Fibroblast of pulmonary artery (primary cell): ENCODE data around the gene LSM7.
"Not testable (repeated sequence)": the region's sequence is repeated elsewhere in the genome, so short reads cannot be mapped to it uniquely, and the experiment has no call there.

ENCODE experiments used
- DNase-seq: peaks from one replicate; pipeline ENCODE4 v3.0.0-alpha.2; 2010; ENCODE audit warnings: low read depth
- H3K4me3 ChIP-seq: replicated peaks from 2 replicates; pipeline ENCODE4 v1.5.1; 2011; ENCODE audit warnings: low read depth, mild to moderate bottlenecking, control low read depth, low read length, moderate library complexity
- CTCF ChIP-seq: IDR thresholded peaks from 2 replicates; pipeline ENCODE4 v1.5.1; 2011; ENCODE audit warnings: mild to moderate bottlenecking, control low read depth, low read length, inconsistent platforms; ENCODE audit errors: missing control alignments

LSM7 gene

DNA sequence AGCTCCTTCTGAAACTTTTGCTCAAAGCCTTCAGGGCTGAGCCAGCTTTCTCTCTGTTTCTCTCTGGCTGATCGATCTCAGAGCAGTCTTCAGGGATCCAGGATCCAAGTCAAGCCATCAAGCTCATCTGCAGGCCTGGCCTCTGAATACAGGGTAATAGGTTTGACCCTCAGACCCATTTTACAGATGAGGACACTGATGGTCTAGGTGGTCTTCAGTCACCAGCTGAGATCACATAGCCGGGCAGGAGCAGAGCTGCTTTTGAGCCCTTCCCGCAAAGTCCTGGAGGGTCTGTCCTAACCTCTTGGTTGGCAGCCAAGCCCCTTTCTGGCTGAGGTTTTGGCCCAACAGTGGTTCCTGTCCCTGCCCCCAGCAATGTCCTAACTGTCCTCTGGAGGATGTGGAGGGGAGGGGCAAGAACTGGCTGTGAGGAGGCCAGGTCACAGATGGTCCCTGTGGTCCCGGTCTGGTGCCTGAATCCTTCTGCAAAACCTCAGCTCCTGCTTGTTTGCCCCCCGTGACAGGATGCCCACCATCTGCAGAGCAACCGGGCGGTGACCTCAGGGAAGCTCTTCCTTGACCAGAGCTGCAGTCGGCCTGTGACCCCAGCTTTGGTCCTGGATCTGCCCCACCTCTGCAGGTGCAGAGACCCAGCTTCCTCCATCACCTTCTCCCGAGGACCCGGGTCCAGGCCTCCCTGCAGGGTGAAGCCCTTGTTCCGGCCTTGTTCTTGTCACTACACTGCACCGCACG is 40.6 kb downstream of the LSM7 start:
- no peak for DNase-seq
- no peak for TF ChIP-seq CTCF
- no peak overlapping the region for H3K4me3 ChIP-seq

GRCh38 chr19:2286402-2287140 is 41.8 kb downstream of the LSM7 start:
- DNase-seq = no peak
- no peak overlapping the region for H3K4me3 ChIP-seq
- TF ChIP-seq CTCF = no peak

GRCh38 chr19:2283835-2284507 is 44.4 kb downstream of the LSM7 start:
- no peak for DNase-seq
- H3K4me3 ChIP-seq = no peak overlapping the region
- no peak for TF ChIP-seq CTCF

DNA sequence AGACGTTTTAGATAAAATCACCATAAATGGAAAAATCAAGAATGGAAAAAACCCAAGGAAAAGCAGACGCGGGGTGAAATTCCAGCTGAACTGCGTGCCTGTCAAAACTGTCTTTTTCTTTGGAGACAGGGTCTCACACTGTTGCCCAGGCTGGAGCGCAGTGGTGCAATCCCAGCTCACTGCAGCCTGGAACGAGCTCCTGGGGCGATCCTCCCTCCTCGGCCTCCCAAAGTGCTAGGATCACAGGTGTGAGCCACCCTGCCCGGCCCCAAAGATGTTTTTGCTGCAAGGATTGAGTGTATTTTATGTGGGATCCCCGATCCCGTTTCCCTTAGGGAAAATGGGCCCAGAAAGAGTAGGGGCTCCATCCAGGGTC is 45.5 kb downstream of the LSM7 start:
- no peak overlapping the region for H3K4me3 ChIP-seq
- no peak for DNase-seq
- TF ChIP-seq CTCF = no peak

GRCh38 chr19:2282062-2282861 is 46.1 kb downstream of the LSM7 start, which contains the start of gene PEAK3:
PEAK3 (minus strand) TSS chr19:2282175; CDS start chr19:2280931, 1,244 bp downstream.
- H3K4me3 ChIP-seq = peak within 1 kb of the TSS; percentile 31
- no peak for TF ChIP-seq CTCF
- peak; percentile 35 for DNase-seq

- not testable (repeated sequence) for DNase-seq
- H3K4me3 ChIP-seq = peak overlapping the region; percentile 31
Measured at GRCh38 chr19:2281265-2282061, 46.9 kb downstream of the LSM7 start.
